ENCODE data around the gene CCDC54.

- no peak for TF ChIP-seq TAF1 (IDR thresholded peaks at IDR 0.05; ENCODE audit: low read depth)
- no peak for TF ChIP-seq NFIC (IDR thresholded peaks at IDR 0.05)
- TF ChIP-seq REST (IDR thresholded peaks at IDR 0.05; ENCODE audit: low read depth): no peak
These were observed 44.0 kb downstream of the CCDC54 start for GRCh38 chr3:107421170-107421792.

Data from Ishikawa (cell line).